GM18517 (cell line): ENCODE data around the gene C3orf49.
A peak's percentile ranks its signal among the peaks of the same experiment; 100 is the strongest.

Experiments
- ATAC-seq: cut with Tn5 transposase; IDR thresholded peaks from one replicate; pipeline ENCODE4 v1.9.1; 2021; ENCODE audit warnings: mild to moderate bottlenecking, moderate library complexity; ENCODE audit not compliant: unreplicated experiment

Gene C3orf49

DNA sequence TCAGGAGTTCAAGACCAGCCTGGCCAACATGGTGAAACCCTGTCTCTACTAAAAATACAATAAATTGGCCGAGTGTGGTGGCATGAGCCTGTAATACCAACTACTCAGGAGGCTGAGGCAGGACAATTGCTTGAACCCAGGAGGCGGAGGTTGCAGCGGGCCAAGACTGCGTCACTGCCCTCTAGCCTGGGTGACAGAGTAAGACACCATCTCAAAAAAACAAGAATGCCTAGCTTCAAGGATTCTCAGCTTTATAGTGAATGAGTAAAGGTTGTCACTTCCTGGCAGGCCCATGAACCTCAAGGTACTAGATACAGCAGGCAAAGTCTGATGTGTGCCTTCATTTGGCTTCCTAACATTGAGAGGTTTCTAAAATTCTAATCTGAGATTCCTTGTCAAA is 30.1 kb downstream of the C3orf49 start:
- no peak for ATAC-seq

GRCh38 chr3:63851287-63851686 is 32.2 kb downstream of the C3orf49 start:
- no peak for ATAC-seq

GRCh38 chr3:63853106-63853505 is 34.0 kb downstream of the C3orf49 start:
- no peak for ATAC-seq

DNA sequence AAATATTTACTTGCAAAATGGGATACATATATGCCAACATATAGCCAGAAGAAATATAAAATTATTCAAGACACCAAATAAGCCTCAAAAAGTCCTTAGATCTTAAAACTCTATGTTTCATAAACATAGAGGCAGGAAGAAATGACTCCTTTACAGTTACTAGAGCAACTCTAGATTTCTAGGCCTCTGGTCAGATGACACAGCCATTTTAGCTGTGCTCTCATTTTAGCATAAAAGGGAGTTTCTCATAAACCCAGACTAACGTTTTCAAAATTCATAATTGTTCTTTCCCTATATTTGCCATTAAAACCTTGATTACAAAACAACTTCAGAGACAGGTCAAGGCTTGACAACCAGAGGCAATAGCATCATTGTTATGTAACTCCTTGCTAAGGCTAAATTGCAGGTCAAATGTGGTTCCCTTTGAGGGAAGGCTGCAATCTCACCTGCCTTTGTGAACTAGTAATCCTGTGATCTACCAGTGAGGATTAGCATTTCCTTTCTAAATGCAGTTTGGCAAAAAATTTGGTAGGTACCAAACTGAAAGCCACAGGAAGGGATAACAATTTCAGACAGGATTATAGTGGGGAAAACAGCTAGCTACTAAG is 36.3 kb downstream of the C3orf49 start:
- no peak for ATAC-seq

- no peak for ATAC-seq
Observed at GRCh38 chr3:63857311-63857710, 38.2 kb downstream of the C3orf49 start.

DNA sequence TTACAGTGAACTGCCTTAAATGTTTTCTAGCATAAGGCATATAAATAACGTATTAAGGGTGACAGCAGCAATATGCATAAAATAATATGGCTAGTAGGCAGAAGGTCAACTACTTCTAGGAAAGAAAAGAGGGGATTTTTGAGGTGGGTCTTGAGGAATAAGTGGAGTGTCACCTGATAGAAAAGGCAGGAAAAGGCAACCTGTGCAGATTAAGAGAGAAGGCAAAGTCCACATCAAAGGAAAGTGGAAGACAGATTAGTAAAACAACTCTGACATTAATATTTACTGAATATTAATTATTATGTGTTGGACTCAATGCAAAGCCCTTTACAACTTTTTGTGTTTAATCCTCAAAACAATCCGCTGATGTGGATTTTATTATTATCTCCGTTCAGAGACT is 41.7 kb downstream of the C3orf49 start:
- no peak for ATAC-seq

DNA sequence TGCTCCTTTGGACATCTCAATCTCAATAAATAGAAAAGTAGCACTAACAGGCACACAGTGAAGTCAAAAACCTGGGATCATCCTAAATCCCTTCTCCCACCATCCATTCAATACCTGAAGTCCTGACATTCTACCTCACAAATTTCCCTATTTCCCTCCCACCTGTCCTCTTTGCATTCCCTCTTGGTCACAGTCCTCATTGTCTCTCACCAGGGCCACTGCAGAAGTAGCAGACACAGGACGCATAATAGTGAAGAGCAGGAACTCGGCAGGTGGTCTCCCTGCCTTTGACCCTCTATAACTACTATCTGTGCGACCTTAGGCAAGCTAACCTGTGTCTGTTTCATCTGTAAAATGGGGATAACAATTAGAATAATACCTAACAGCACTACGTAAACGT is 42.2 kb downstream of the C3orf49 start:
- no peak for ATAC-seq

GRCh38 chr3:63862804-63863149 is 43.7 kb downstream of the C3orf49 start:
- peak; percentile 14 for ATAC-seq

GRCh38 chr3:63863150-63864007 is 44.3 kb downstream of the C3orf49 start, which contains the start of the genes ATXN7 and THOC7:
TSS of gene ATXN7 (plus strand) at chr3:63863867. CDS start at chr3:63912599, 48,732 bp downstream.
TSS of gene THOC7 (minus strand) at chr3:63863805. CDS start at chr3:63863790, 15 bp downstream.
- ATAC-seq: peak; percentile 78

DNA sequence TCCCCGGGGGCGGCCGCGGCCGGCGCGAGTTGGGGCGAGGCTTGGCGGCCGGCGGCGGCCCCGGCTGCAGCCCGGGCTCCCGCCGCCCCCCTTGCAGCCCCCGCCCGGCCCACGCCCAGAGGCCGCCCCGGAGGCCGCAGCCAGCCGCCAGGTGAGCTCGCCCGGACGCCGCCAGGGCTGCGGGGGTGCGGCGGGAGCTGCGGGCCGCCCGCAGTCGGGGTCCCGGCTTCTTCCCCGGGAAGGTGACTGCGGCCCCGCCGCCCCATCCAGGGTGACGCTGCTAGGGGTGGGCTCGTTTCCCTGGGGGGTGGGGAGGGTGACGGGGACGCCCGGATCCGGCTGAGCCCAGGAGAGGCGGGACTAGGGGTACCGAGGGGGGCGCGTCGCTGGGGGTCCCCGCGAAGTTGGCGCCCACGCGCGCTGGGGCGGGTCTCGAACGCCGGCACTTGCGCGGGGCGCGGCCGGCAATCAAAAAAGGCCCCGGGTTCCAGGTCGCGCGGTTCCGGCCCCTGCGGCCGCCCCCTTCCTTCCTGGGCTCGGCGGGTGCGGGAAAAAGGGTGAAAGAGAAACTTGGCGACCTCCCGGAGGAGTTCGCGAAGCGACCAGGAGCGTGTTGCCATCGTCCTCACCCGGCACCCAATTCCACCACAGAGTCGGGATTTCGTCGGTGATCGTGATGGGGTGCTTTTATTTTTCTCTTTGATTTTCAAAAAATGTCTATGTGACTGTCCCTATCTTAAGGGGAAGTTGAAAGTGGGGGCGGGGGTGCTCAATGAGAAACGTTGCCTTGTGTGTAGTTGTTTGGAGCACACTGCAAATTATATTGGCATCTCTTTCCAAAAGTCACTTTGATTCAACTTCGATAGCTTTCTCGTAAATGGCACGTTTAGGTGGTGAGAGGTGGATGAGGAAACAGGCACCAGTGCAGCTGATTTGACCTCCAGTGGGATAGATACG is 45.2 kb downstream of the C3orf49 start:
- peak; percentile 31 for ATAC-seq

DNA sequence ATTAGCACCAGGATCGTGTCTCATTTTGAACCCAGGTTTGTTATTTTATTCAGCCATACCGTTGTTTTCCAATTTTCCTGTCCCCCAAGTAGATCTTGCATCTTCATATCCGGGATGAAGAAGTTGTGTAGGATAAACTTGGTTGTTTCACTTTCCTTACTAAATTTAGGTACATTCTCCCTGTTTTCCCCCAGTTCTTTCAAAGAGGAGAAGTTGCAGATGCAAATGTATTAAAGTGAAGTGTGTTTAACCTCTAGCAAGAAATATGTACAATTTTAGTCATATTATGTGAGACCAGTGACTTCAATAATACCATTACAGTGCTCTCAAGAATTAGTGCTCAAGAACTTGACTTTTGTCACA is 45.8 kb downstream of the C3orf49 start:
- ATAC-seq: no peak

DNA sequence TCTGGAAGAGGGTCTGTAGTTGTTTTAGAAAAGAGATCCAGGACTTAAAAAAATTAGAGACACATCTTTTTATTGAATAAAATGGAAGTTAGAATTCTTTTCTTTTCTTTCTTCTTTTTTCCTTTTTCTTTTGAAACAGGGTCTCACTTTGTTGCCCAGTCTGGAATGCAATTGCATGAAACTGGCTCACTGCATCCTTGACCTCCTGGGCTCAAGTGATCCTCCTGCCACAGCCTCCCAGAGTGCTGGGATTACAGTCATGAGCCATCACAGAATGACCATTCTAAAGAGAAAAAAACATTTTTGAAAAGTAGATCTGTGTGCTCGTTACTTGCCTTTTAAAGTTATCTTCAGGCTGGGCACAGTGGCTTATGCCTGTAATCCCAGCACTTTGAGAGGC is 48.1 kb downstream of the C3orf49 start:
- no peak for ATAC-seq

- ATAC-seq: no peak
Observed at GRCh38 chr3:63869940-63870614, 51.0 kb downstream of the C3orf49 start.

DNA sequence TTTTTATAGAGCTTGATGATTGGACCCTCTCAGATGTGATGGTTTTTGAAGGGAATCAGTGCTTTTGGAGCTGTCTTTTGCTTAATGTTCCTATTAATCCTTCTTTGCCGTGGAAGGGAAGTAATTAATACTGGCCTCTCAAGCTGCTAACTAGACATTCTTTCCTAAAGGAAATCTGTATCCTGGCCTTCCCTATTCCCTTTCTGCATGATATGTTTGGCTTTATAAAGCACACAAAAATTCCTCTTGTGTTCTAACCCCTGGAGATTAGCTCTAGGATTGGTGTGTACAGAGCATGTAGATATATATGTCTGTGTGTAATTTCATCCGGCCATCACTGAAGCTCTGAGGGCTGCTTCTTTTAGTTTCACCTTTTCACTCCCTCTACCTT is 51.5 kb downstream of the C3orf49 start:
- ATAC-seq: no peak

GRCh38 chr3:63872135-63872924 is 53.2 kb downstream of the C3orf49 start:
- no peak for ATAC-seq

DNA sequence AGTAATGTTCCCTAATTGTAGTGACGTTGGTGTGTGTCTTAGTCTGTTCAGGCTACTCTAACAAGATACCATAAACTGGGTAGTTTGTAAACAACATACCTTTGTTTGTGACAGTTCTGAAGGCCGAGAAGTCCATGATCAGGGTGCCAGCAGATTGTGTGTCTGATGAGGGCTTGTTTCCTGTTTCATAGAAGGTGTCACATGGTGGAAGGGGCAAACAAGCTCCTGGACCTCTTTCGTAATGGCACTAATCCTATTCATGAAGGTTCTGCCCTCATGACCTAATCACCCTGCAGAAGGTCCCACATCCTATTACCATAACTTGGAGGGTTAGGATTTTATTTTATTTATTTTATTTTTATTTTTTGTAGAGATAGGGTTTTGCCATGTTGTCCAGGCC is 55.7 kb downstream of the C3orf49 start:
- ATAC-seq: peak; percentile 49

- ATAC-seq: no peak
Observed at GRCh38 chr3:63875510-63875909, 56.4 kb downstream of the C3orf49 start.

DNA sequence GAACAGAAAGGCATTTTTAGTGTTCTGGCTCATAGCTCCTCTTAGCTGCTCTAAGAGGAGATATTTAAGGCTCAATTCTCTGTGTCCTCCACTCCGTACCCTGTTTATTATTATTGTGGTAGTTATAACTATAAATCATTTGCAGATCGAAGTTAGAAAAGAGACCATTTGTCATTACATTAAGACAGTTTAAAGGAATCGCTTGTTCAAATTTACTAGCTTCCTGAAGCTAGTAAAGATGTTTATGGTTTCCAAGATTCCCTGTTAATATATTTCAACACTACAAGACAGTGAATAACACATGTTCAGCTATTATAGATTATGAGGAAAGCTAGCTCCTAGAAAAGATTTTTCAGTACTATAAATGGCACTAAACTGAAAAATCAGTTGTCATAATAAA is 57.2 kb downstream of the C3orf49 start:
- ATAC-seq: no peak

DNA sequence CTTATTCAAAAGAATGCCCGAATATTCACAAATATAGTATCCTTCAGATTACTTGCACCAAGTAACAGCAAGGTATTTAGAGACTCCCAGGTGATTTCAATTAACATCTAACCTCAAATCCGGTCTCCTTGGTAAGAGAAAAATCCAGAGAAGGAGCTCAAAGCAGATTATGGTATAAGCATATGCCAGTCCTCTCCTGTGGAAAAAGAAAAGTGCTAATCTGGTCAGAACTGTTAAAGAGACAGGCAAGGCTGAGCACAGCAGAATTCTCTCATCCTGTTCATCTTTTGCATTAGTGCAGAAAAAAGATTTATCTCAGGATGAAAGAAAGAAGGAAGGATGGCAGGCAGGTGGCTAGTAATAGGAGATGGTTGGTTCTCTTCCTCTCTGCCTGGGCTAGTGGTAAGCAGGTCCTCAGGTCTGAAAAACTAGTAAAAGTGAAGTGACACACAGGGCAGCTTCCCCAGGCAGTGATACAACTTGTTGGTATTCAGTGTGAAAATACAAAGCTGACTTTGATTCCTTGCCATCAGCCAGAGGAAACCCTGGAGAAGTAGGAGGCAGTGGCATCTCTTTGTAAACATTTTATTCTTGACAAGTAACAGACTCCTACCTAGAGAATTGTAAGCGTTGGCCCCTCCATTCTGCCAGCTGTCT is 58.8 kb downstream of the C3orf49 start:
- ATAC-seq: no peak
